GM12878 (cell line): ENCODE measurements around the gene KIF2B. TPM values are rescaled to one million over a fixed set of nuclear protein-coding genes. Genes with fewer than 3 reads are reported as not detected.

Source experiments
- ATAC-seq: fragments of 200-7000 bp; cut with Tn5 transposase; 3 replicates; pipeline ENCODE4 v1.9.1; 2020; ENCODE audit warnings: mild to moderate bottlenecking, moderate library complexity
- BruUV-seq: library from RNA; stranded (reverse); fragments of 400-500 nt; replicated peaks from 2 replicates; lab custom pipeline; 2021; lab: Mats Ljungman, UMichigan
- CTCF ChIA-PET: fragments of 300-600 bp; sonication (Branson Sonifier 250); formaldehyde crosslinking; extraction: SDS; loops from one replicate; lab custom pipeline; 2021; ENCODE audit warnings: inconsistent platforms; lab: Yijun Ruan, JAX
- POLR2A ChIA-PET: fragments of 350-600 bp; formaldehyde crosslinking; extraction: SDS; loops from one replicate; lab custom pipeline; 2021; ENCODE audit warnings: inconsistent platforms; lab: Charles Lee
- RAD21 ChIA-PET: fragments of 300-600 bp; sonication (Branson Sonifier 250); formaldehyde crosslinking; loops from one replicate; lab custom pipeline; 2023; ENCODE audit warnings: antibody characterized with exemption; ENCODE audit not compliant: unreplicated experiment; lab: Charles Lee
- SMC1A ChIA-PET: fragments of 300-600 bp; sonication (Branson Sonifier 250); formaldehyde crosslinking; loops from one replicate; lab custom pipeline; 2023; ENCODE audit not compliant: unreplicated experiment, uncharacterized antibody; lab: Charles Lee
- DNase-seq: peaks from one replicate; pipeline ENCODE4 v3.0.0-alpha.2; 2011; ENCODE audit warnings: low read depth, low spot score
- FAIRE-seq: peaks from 3 replicates; lab custom pipeline; 2011; peaks lifted over from hg19 to GRCh38; lab: Jason Lieb, UNC
- H2AFZ ChIP-seq: 2 replicates; pipeline ENCODE4 v1.6.0; 2011; ENCODE audit warnings: low read depth, low read length, control low read depth; ENCODE audit not compliant: control insufficient read depth
- H3K27ac ChIP-seq: 2 replicates; pipeline ENCODE4 v1.5.1; 2011; ENCODE audit warnings: control low read depth; ENCODE audit not compliant: control insufficient read depth, insufficient read depth
- H3K27me3 ChIP-seq, 2 experiments: replicated peaks in 1 of 2; 2 replicates each; pipeline versions ENCODE4 v1.6.0 to v1.6.1; 2011; ENCODE audit warnings: low read length in 1 of 2; ENCODE audit not compliant: control insufficient read depth in 2 of 2, insufficient read depth in 2 of 2
- H3K36me3 ChIP-seq, 2 experiments: 2 replicates each; pipeline ENCODE4 v1.5.1; 2011; ENCODE audit warnings: low read length in 1 of 2; ENCODE audit not compliant: control insufficient read depth in 2 of 2, insufficient read depth in 2 of 2
- H3K4me1 ChIP-seq: 2 replicates; pipeline ENCODE4 v1.6.1; 2011; ENCODE audit warnings: mild to moderate bottlenecking, low read length, moderate library complexity, mixed read lengths; ENCODE audit not compliant: control insufficient read depth, insufficient read depth
- H3K4me2 ChIP-seq: 2 replicates; pipeline ENCODE4 v1.6.0; 2011; ENCODE audit warnings: control low read depth; ENCODE audit not compliant: control insufficient read depth, insufficient read depth
- H3K4me3 ChIP-seq: fragments of 200-600 bp; sonication (generic); 2 replicates; pipeline ENCODE4 v1.5.1; 2016
- H3K79me2 ChIP-seq: 2 replicates; pipeline ENCODE4 v1.6.0; 2011; ENCODE audit warnings: low read length; ENCODE audit not compliant: control insufficient read depth, insufficient read depth
- H3K9ac ChIP-seq: 2 replicates; pipeline ENCODE4 v1.8.0; 2011; ENCODE audit warnings: low read length, control low read depth, mixed read lengths; ENCODE audit not compliant: control insufficient read depth, insufficient read depth
- H3K9me3 ChIP-seq: replicated peaks from 3 replicates; pipeline ENCODE4 v1.5.1; 2011; ENCODE audit warnings: mild to moderate bottlenecking, low read length; ENCODE audit not compliant: control insufficient read depth, insufficient read depth
- H4K20me1 ChIP-seq: 2 replicates; pipeline ENCODE4 v1.6.0; 2011; ENCODE audit not compliant: control insufficient read depth, insufficient read depth
- BCL3 ChIP-seq: IDR thresholded peaks from 2 replicates; pipeline ENCODE4 v1.6.1; 2011; ENCODE audit warnings: borderline replicate concordance, low read depth, mild to moderate bottlenecking, moderate library complexity, low read length; ENCODE audit not compliant: insufficient read depth, poor library complexity, severe bottlenecking
- BCLAF1 ChIP-seq: fragments of 450-650 bp; IDR thresholded peaks from 2 replicates; pipeline ENCODE4 v1.6.1; 2017; ENCODE audit warnings: antibody characterized with exemption, mild to moderate bottlenecking, moderate library complexity
- CBX3 ChIP-seq: fragments of 200-600 bp; sonication (generic); IDR thresholded peaks from 2 replicates; pipeline ENCODE4 v1.6.1; 2016; ENCODE audit warnings: low read depth, borderline replicate concordance
- DPF2 ChIP-seq: fragments of 450-650 bp; IDR thresholded peaks from 2 replicates; pipeline ENCODE4 v1.6.1; 2017; ENCODE audit warnings: mild to moderate bottlenecking
- HCFC1 ChIP-seq: fragments of 150-350 bp; IDR thresholded peaks from 2 replicates; pipeline ENCODE4 v1.6.1; 2014; ENCODE audit warnings: low read length
- MXI1 ChIP-seq: fragments of 150-350 bp; IDR thresholded peaks from 2 replicates; pipeline ENCODE4 v1.6.1; 2011; ENCODE audit warnings: low read depth, mild to moderate bottlenecking, inconsistent platforms, low read length, improper control_type of control experiment
- MYB ChIP-seq: fragments of 150-350 bp; IDR thresholded peaks from 2 replicates; pipeline ENCODE4 v1.6.1; 2014; ENCODE audit warnings: mild to moderate bottlenecking, low read depth, low read length, borderline replicate concordance
- NR2C1 ChIP-seq: fragments of 450-650 bp; IDR thresholded peaks from 2 replicates; pipeline ENCODE4 v1.6.1; 2017; ENCODE audit warnings: antibody characterized with exemption, mild to moderate bottlenecking, moderate library complexity
- NR2F1 ChIP-seq: fragments of 450-650 bp; conservative IDR thresholded peaks from 2 replicates; pipeline ENCODE4 v1.6.1; 2017; ENCODE audit warnings: mild to moderate bottlenecking
- PAX8 ChIP-seq: fragments of 450-650 bp; IDR thresholded peaks from 2 replicates; pipeline ENCODE4 v1.6.1; 2017; ENCODE audit warnings: mild to moderate bottlenecking, moderate library complexity
- POLR2AphosphoS5 ChIP-seq: IDR thresholded peaks from 2 replicates; pipeline ENCODE4 v1.6.1; 2011; ENCODE audit warnings: mild to moderate bottlenecking, low read length, inconsistent platforms
- RAD51 ChIP-seq: fragments of 450-650 bp; IDR thresholded peaks from 2 replicates; pipeline ENCODE4 v1.6.1; 2016; ENCODE audit warnings: moderate library complexity, mild to moderate bottlenecking, inconsistent platforms
- SMAD5 ChIP-seq: IDR thresholded peaks from 2 replicates; pipeline ENCODE4 v1.6.1; 2016; ENCODE audit warnings: antibody characterized with exemption, low read depth
- SREBF1 ChIP-seq: IDR thresholded peaks from 2 replicates; pipeline ENCODE4 v1.6.1; 2012; ENCODE audit warnings: mild to moderate bottlenecking, low read length
- ZNF384 ChIP-seq: IDR thresholded peaks from 2 replicates; pipeline ENCODE4 v1.6.1; 2012; ENCODE audit warnings: low read depth, mild to moderate bottlenecking, low read length, improper control_type of control experiment, borderline replicate concordance
- ZNF622 ChIP-seq: fragments of 450-650 bp; IDR thresholded peaks from 2 replicates; pipeline ENCODE4 v1.6.1; 2017; ENCODE audit warnings: mild to moderate bottlenecking, inconsistent platforms
- WGBS: methylation state at CpG from one replicate; pipeline ENCODE4 v1.1.6; 2016; ENCODE audit warnings: low lambda C conversion rate; ENCODE audit not compliant: insufficient replicate concordance, insufficient coverage; ENCODE audit errors: missing lambda C conversion rate; 5-methylcytosine and 5-hydroxymethylcytosine counted together
- in situ Hi-C: fragments of 300-500 bp; cut with MboI; formaldehyde crosslinking; loops from 9 replicates; pipeline ENCODE4 v1.14.3; 2018; ENCODE audit warnings: mixed read lengths
- intact Hi-C: fragments of 100-400 bp; cut with micrococcal nuclease; formaldehyde crosslinking; loops from one replicate; pipeline ENCODE4 v1.14.2; 2022; ENCODE audit not compliant: unreplicated experiment
- polyA plus RNA-seq, 11 experiments: library from polyadenylated mRNA; depleted of rRNA in 4 of 11; unstranded in 6 of 11; stranded (reverse) in 5 of 11; fragments of >200 nt; fragmentation: Nextera tagmentation in 4 of 11; fragmentation: Illumina TruSeq in 1 of 11; extraction: Ambion mirVana in 4 of 11; extraction: Trizol in 1 of 11; gene quantifications; 1 replicate in 1 of 11; 2 replicates in 10 of 11; pipeline versions ENCODE4 v1.2.1 to v1.2.3, GENCODE V29; 2011 to 2016; ENCODE audit warnings: inconsistent platforms in 2 of 11, missing spikeins in 2 of 11, low read depth in 1 of 11
- total RNA-seq, 4 experiments: library from RNA; depleted of rRNA in 3 of 4; stranded (reverse); fragments of >200 nt in 3 of 4; fragmentation: Illumina TruSeq in 1 of 4; extraction: Trizol in 1 of 4; gene quantifications; 2 replicates each; pipeline versions ENCODE4 v1.2.1 to v1.2.3, GENCODE V29; 2013 to 2021

KIF2B gene
- total and polyA plus RNA-seq, 10 of the 15 experiments (the other 5 are each of a cell fraction or from before 2014, with no cell fraction given), result not detected

GRCh38 chr17:53804437-53804836 lies 18.3 kb upstream of the KIF2B start:
- ChIA-PET CTCF (no interaction called here), SMC1A (no interaction called here), POLR2A (no interaction called here), RAD21 (no interaction called here)
- no peaks in the 10 kb centered on the region for H3K9me3 ChIP-seq
- TF ChIP-seq ZNF384 (no peak), NR2C1 (no peak), SREBF1 (no peak), MXI1 (no peak), BCLAF1 (no peak), CBX3 (no peak), RAD51 (no peak), ZNF622 (no peak), MYB (no peak), BCL3 (no peak), SMAD5 (no peak), NR2F1 (no peak), PAX8 (no peak), DPF2 (no peak), HCFC1 (no peak), POLR2AphosphoS5 (no peak)
- FAIRE-seq (no peak), ATAC-seq (no peak), DNase-seq (no peak)
- BruUV-seq, result no TSS peak
- no peak overlapping the region for H3K27ac ChIP-seq
- WGBS, result 20% methylated on average over 5 of the region's 5 CpGs
- no peak overlapping the region for H3K4me3 ChIP-seq
- H3K9ac ChIP-seq, result no peak overlapping the region
- H3K4me1 ChIP-seq, result no peaks in the 10 kb centered on the region
- no peak overlapping the region for H3K4me2 ChIP-seq
- intact Hi-C loops (no loop called here), in situ Hi-C loops (no loop called here)
- no peaks in the 10 kb centered on the region for H3K36me3 ChIP-seq
- H2AFZ ChIP-seq, result no peak overlapping the region
- no peaks in the 10 kb centered on the region for H3K79me2 ChIP-seq
- H3K27me3 ChIP-seq, result no peaks in the 10 kb centered on the region
- H4K20me1 ChIP-seq, result no peaks in the 10 kb centered on the region
